ENCODE data around the gene GSTO1.
A peak's percentile ranks its signal among the peaks of the same experiment; 100 is the strongest.

Gene GSTO1

DNA sequence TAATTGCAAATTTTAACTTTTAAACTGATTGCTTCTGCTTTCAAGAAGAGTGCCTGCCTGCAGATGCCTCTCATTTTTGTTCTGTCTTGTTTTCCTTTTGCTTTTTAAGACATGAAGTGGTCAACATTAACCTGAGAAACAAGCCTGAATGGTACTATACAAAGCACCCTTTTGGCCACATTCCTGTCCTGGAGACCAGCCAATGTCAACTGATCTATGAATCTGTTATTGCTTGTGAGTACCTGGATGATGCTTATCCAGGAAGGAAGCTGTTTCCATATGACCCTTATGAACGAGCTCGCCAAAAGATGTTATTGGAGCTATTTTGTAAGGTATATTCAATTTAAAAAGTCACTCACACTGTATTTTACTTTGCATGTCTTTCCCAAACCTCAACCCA, 23.1 kb downstream of the GSTO1 start:
- peak; percentile 54 for DNase-seq

DNA sequence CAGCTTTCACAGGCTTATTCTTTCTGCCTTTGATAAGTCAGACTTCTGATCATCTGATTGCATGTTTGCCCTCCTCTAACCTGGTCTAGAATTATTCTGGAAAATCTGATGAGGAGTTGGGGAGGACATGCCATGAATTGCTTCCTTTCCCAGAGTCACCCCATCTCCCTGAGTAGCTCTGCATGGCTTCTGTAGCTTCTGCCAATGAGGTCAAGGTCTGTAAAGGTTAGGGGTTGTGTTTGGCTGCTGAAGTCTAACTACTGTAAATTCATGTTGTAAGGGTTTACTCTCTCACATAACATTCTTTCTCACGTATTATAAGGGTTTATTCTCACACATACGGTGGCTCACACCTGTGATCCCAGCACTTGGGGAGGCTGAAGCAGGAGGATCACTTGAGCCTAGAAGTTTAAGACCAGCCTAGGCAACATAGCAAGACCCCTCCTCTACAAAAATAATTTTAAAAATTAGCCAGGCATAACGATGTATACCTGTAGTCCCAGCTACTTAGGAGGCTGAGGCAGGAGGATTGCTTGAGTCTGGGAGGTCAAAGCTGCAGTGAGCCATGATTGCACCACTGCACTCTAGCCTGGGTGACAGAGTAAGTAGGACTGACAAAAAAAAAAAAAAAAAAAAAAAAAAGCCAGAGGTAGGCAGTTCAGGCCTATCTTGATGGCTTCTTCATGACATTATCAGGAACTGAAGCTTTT, 25.0 kb downstream of the GSTO1 start:
- no peak for DNase-seq

DNA sequence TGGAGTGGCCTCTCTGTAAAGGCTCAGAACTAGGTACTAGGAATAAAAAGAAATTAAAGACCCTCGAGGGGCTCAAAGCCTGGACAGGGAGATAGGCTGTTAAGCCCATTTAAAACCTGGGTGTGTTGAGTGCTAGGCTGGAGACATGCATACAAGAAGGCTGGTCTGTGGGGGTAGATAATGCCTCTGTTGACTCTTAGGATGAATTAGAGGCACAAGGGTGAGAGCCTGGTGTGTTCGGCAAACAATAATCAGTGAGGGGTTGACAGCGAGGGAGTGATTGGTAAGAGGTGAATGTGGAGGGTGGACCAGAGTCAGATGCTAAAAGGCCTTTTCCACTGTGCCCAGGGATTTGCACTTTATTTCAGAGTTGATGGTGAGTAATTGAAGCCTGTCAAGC, 27.0 kb downstream of the GSTO1 start:
- DNase-seq: no peak

DNA sequence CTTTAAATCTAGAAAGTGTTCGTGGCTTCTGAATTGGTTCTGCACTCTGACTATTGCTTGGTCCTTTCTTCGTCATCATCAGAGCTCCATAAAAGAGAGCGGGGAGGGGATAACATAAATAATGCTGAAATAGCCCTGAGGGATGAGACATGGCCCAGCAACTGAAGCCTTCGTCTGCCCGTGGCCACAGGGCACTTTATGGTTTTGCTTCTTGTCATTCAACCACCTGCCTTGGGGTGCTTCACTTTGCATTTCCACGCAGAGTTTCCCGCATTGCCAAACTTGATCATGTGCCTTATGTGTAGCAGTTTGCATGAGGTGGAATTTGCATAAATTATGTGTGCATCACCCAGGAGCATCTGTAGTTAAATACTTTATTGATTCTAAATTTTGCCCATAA, 30.2 kb downstream of the GSTO1 start:
- no peak for DNase-seq

GRCh38 chr10:104286939-104287338, 32.2 kb downstream of the GSTO1 start:
- DNase-seq: no peak

GRCh38 chr10:104288355-104288754, 33.7 kb downstream of the GSTO1 start:
- DNase-seq: peak; percentile 49

- peak; percentile 94 for DNase-seq
Measured at GRCh38 chr10:104291439-104291951, 36.8 kb downstream of the GSTO1 start.

GRCh38 chr10:104293011-104293410, 38.3 kb downstream of the GSTO1 start:
- no peak for DNase-seq

GRCh38 chr10:104293781-104294321, 39.2 kb downstream of the GSTO1 start:
- DNase-seq: no peak

GRCh38 chr10:104296687-104297436, 42.2 kb downstream of the GSTO1 start:
- no peak for DNase-seq

DNA sequence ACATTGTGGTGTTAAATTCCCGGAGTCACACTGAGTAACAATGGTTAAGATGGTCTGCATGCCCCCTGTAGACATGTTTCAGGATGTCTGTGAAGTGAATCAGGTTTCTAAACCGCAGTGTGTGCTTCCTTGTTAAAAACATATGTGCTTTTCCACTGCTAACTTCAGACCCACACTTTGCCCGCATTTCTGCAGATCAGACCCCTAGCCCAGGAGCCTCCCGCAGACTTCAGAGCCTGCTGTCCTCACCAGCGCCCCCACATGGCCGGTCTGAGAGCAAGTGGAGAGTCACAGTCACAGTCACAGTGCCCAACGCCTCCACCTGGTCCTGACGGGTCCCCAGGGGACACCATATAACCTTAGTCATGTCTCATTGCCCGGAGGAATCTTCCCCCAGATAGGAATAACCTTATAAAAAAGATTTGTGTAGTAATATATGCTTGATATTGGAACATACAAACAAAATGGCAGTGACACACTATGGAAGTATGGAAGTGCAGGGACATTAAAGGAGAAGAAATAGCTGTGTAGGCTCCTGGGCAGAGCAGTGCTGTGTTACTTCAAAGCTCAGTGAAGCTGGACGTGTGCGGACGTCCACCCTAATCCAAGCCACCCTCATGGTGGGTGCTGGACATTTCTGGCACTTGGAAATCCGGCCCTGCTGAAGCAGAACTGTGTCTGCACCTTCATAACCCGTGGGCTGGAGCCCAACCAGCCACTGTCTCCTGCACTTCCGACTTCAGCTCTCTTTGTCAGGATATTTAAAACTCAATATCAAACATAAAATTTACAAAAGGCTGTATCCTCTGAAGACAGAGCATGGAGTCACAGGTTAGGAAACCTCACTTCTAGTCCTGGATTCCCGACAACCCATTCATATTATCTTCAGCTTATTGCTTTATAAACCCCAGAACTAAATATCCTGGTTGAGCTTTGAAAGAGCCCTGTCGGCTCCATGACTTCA, 43.3 kb downstream of the GSTO1 start:
- DNase-seq: peak; percentile 41

GRCh38 chr10:104299031-104299904, 44.6 kb downstream of the GSTO1 start:
- no peak for DNase-seq

DNA sequence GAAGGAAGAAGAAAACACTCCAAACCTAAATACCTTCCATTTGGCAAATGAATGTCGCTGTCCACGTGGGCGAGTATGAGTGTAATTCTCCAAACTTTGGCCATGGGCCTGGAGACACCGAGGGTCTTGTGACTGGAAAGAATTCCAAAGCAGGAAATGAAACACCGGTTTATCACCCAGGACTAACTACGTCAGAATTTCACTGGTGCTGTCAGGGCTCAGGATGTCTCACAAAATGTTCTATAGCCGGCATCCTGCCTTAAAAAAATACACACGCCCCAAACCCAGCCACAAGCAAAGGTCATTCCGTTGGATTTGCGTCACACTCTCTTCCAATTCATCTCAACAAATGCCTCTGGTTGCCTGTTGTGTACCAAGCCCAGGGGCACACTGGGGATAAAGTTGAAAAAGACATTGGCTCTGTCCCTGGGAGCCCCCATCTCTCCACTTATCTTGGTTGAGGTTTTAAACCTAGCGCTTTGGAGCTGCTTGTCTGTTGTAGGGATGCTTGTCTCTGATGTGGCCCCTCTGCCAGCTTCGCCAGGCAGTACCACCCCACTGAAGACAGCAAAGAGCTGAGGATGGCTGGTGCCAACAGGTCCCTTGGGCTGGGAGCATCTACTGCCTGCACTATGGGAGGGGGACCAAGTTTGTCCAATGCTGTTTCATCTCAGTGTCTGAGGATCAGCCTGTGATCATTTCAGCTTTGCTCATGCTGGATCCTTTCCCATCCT, 45.5 kb downstream of the GSTO1 start:
- DNase-seq: peak; percentile 40

DNA sequence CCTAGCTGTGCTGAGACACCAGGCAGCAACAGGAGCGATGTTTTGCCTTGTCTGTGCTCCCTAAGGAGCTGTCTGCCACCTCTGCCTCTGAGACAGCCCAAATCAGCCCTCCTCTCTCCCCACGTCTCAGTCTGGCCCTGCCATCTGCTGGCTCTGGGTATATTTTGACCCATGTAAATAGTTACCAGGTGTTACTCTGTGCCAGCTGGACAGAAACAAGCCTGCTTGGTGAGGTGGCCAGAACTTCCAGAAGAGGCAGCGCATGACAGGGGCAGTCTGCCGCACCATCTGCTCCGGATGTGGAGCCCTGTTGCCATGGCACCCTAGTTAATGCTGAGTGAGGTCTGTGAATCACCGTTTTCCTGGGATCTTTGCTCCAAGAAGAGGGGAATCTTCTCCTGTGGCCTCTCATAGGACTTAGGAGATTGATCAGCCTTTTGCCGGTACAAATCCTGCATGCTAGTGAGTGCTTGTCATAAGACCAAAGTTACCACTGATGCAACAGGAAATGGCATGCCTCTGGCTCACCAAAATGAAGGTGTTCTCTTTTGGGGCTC, 46.1 kb downstream of the GSTO1 start:
- peak; percentile 99 for DNase-seq

DNA sequence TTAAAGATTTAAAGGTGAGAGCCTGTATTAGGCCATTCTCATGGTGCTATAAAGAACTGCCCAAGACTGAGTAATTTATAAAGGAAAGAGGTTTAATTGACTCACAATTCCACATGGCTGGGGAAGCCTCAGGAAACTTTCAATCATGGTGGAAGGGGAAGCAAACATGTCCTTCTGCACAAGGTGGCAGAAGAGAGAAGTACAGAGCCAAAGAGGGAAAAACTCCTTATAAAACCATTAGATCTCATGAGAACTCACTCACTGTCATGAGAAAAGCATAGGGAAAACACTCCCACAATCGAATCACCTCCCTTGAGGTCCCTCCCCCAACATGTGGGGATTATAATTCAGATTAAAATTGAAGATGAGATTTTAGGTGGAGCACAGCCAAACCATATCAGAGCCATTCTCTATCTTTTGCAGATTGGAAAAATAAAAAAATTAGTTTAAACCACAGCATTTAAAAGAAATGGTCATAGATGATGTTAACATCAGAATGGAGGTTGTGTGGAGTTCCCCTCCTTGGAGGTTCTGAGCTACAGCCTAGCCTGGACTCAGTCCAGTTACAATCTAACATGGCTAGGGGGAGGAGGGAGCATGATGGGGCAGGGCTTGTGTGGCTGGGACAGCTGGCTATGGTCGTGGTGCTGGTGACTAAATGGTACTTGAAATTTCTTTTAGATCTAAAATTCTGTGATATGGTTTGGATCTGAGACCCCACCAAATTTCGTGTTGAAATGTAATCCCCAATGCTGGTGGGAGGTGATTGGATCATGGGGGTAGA, 47.4 kb downstream of the GSTO1 start:
- peak; percentile 12 for DNase-seq

GRCh38 chr10:104303594-104304355, 49.1 kb downstream of the GSTO1 start:
- DNase-seq: no peak

DNA sequence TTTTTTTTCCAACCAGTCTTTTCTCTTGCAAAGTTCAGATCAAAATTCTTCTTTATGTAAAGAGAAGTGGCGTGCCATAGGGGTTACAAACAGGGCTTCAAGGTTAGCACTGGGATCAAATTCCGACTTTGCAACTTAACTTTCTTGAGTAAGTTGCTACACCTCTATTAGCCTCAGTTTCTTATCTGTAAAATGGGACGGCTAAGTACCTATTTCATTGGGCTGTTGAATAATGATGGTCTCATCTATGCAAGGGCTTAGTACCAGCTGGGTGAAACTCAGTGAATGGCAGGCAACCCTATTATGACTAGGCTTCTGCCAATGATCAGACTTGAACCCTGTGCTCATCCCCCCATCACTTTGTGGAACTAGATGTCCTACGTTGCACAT, 49.7 kb downstream of the GSTO1 start:
- DNase-seq: no peak

GRCh38 chr10:104304927-104305326, 50.2 kb downstream of the GSTO1 start:
- no peak for DNase-seq

- peak; percentile 14 for DNase-seq
Measured at GRCh38 chr10:104306897-104307296, 52.2 kb downstream of the GSTO1 start.
